ENCODE measurements around the gene MGAT4C. TPM values are rescaled to one million over a fixed set of nuclear protein-coding genes. Genes with fewer than 3 reads are reported as not detected.

Gene MGAT4C
- total RNA-seq, 4 donors from 2014 or later, result 0.14 to 0.75 (median 0.16) TPM; not detected in 1

GRCh38 chr12:86257134-86257533, 943 bp upstream of the MGAT4C start:
- Histone ChIP-seq H3K4me1 (no peaks in the 10 kb centered on the region), H3K9me3 (no peaks in the 10 kb centered on the region), H3K36me3 (no peaks in the 10 kb centered on the region), H3K27ac (no peak overlapping the region), H3K27me3 (no peaks in the 10 kb centered on the region), H3K4me3 (no peak overlapping the region)
- in situ Hi-C loops (cut with MboI; ENCODE audit: low pct_ligation_motif_present in 1 of 4, low pct_unique_long_range_greater_than_20kb in 1 of 4, low sequenced_read_pairs in 3 of 4) (no loop called here), intact Hi-C loops (cut with DNase I; ENCODE audit: low total_unique reads) (no loop called here)
- no peak for DNase-seq
- TF ChIP-seq POLR2AphosphoS5 (IDR thresholded peaks at IDR 0.05) (no peak), CTCF (IDR thresholded peaks at IDR 0.05) (no peak), POLR2A (IDR thresholded peaks at IDR 0.05) (no peak), EP300 (IDR thresholded peaks at IDR 0.05; ENCODE audit: low read depth) (no peak)
- WGBS, 2 donors (ENCODE audit: low coverage in 1 of 2), result 50 to 73% methylated on average over 2 of the region's 2 CpGs

- Histone ChIP-seq H3K9me3 (no peaks in the 10 kb centered on the region), H3K27me3 (no peaks in the 10 kb centered on the region), H3K36me3 (no peaks in the 10 kb centered on the region), H3K4me3 (no peak overlapping the region), H3K27ac (no peak overlapping the region), H3K4me1 (no peaks in the 10 kb centered on the region)
- intact Hi-C loops (cut with DNase I; ENCODE audit: low total_unique reads), result no loop called here
- WGBS, 2 donors (ENCODE audit: low coverage in 1 of 2), result 43 to 50% methylated on average over 4 of the region's 4 CpGs
- DNase-seq, result no peak
- in situ Hi-C loops (cut with MboI; ENCODE audit: low pct_ligation_motif_present in 1 of 4, low pct_unique_long_range_greater_than_20kb in 1 of 4, low sequenced_read_pairs in 3 of 4), result no loop called here
- TF ChIP-seq CTCF (IDR thresholded peaks at IDR 0.05), result no peak
- no peak for TF ChIP-seq EP300 (IDR thresholded peaks at IDR 0.05; ENCODE audit: low read depth)
These were observed 1.6 kb downstream of the MGAT4C start for GRCh38 chr12:86254399-86255107.

GRCh38 chr12:86249851-86250250, 6.3 kb downstream of the MGAT4C start:
- no peak for TF ChIP-seq EP300 (IDR thresholded peaks at IDR 0.05; ENCODE audit: low read depth)
- no peak for TF ChIP-seq POLR2A (IDR thresholded peaks at IDR 0.05)
- TF ChIP-seq CTCF (IDR thresholded peaks at IDR 0.05), result no peak
- no peak for TF ChIP-seq POLR2AphosphoS5 (IDR thresholded peaks at IDR 0.05)
- Histone ChIP-seq H3K27me3 (no peaks in the 10 kb centered on the region), H3K36me3 (no peaks in the 10 kb centered on the region), H3K4me1 (no peaks in the 10 kb centered on the region), H3K9me3 (no peaks in the 10 kb centered on the region), H3K27ac (no peak overlapping the region), H3K4me3 (no peak overlapping the region)
- no peak for DNase-seq
- in situ Hi-C loops (cut with MboI; ENCODE audit: low pct_ligation_motif_present in 1 of 4, low pct_unique_long_range_greater_than_20kb in 1 of 4, low sequenced_read_pairs in 3 of 4), result no loop called here
- intact Hi-C loops (cut with DNase I; ENCODE audit: low total_unique reads), result no loop called here

- intact Hi-C loops (cut with DNase I; ENCODE audit: low total_unique reads) (no loop called here), in situ Hi-C loops (cut with MboI; ENCODE audit: low pct_ligation_motif_present in 1 of 4, low pct_unique_long_range_greater_than_20kb in 1 of 4, low sequenced_read_pairs in 3 of 4) (no loop called here)
- 82 to 87% methylated on average over 1 of the region's 1 CpG for WGBS, 2 donors (ENCODE audit: low coverage in 1 of 2)
- Histone ChIP-seq H3K4me3 (no peak overlapping the region), H3K4me1 (no peaks in the 10 kb centered on the region), H3K27me3 (no peaks in the 10 kb centered on the region), H3K9me3 (no peaks in the 10 kb centered on the region), H3K27ac (no peak overlapping the region), H3K36me3 (no peaks in the 10 kb centered on the region)
- DNase-seq, result no peak
- TF ChIP-seq POLR2A (IDR thresholded peaks at IDR 0.05), result no peak
- TF ChIP-seq EP300 (IDR thresholded peaks at IDR 0.05; ENCODE audit: low read depth), result no peak
- no peak for TF ChIP-seq POLR2AphosphoS5 (IDR thresholded peaks at IDR 0.05)
- no peak for TF ChIP-seq CTCF (IDR thresholded peaks at IDR 0.05)
These were observed 6.9 kb downstream of the MGAT4C start for GRCh38 chr12:86249276-86249675.
